SK-N-SH (cell line): Measurements from ENCODE around the gene MEGF8.

Source experiments
- EP300 ChIP-seq, 2 experiments: IDR thresholded peaks; 2 replicates each; pipeline versions ENCODE4 v1.4.0 to v1.6.1; 2012; ENCODE audit warnings: borderline replicate concordance in 1 of 2, low read depth in 1 of 2, low read length in 1 of 2
- EZH2phosphoT487 ChIP-seq: fragments of 200-600 bp; sonication (generic); IDR thresholded peaks from 2 replicates; pipeline ENCODE4 v1.6.1; 2017; ENCODE audit warnings: low read depth, mixed run types, mild to moderate bottlenecking, antibody characterized with exemption, moderate library complexity, borderline replicate concordance
- POLR2AphosphoS5 ChIP-seq: IDR thresholded peaks from 2 replicates; pipeline ENCODE4 v1.6.1; 2012; ENCODE audit warnings: low read depth, low read length
- SIN3A ChIP-seq: IDR thresholded peaks from 2 replicates; pipeline ENCODE4 v1.6.1; 2012; ENCODE audit warnings: low read depth, mild to moderate bottlenecking, low read length, moderate library complexity, borderline replicate concordance
- SMC3 ChIP-seq: IDR thresholded peaks from 2 replicates; pipeline ENCODE4 v1.6.1; 2012; ENCODE audit warnings: low read depth, low read length, improper control_type of control experiment
- TF ChIP-seq, protein P1 (sequence below): IDR thresholded peaks from 2 replicates; pipeline ENCODE4 v1.4.0; 2012; ENCODE audit warnings: low read depth
- TF ChIP-seq, protein P2 (sequence below): fragments of 200-600 bp; sonication (generic); IDR thresholded peaks from 2 replicates; pipeline ENCODE4 v1.6.1; 2017; ENCODE audit warnings: antibody characterized with exemption, mild to moderate bottlenecking, moderate library complexity
- TF ChIP-seq, protein P3 (sequence below): IDR thresholded peaks from 2 replicates; pipeline ENCODE4 v1.6.1; 2012; ENCODE audit warnings: mild to moderate bottlenecking, low read depth, low read length, moderate library complexity
- TF ChIP-seq, protein P4 (sequence below): fragments of 150-350 bp; IDR thresholded peaks from 2 replicates; pipeline ENCODE4 v1.6.1; 2017; ENCODE audit warnings: antibody characterized with exemption, low read length, low read depth, borderline replicate concordance

- TF ChIP-seq SIN3A (no peak), EZH2phosphoT487 (no peak), SMC3 (no peak), POLR2AphosphoS5 (no peak), EP300 (IDR thresholded peaks at IDR 0.05; ENCODE audit: borderline replicate concordance in 1 of 2, low read depth in 1 of 2, low read length in 1 of 2) (no peak)
- TF ChIP-seq, protein P1, sequence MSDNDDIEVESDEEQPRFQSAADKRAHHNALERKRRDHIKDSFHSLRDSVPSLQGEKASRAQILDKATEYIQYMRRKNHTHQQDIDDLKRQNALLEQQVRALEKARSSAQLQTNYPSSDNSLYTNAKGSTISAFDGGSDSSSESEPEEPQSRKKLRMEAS = no peak
- TF ChIP-seq, protein P2, sequence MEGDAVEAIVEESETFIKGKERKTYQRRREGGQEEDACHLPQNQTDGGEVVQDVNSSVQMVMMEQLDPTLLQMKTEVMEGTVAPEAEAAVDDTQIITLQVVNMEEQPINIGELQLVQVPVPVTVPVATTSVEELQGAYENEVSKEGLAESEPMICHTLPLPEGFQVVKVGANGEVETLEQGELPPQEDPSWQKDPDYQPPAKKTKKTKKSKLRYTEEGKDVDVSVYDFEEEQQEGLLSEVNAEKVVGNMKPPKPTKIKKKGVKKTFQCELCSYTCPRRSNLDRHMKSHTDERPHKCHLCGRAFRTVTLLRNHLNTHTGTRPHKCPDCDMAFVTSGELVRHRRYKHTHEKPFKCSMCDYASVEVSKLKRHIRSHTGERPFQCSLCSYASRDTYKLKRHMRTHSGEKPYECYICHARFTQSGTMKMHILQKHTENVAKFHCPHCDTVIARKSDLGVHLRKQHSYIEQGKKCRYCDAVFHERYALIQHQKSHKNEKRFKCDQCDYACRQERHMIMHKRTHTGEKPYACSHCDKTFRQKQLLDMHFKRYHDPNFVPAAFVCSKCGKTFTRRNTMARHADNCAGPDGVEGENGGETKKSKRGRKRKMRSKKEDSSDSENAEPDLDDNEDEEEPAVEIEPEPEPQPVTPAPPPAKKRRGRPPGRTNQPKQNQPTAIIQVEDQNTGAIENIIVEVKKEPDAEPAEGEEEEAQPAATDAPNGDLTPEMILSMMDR = no peak
- TF ChIP-seq, protein P3, sequence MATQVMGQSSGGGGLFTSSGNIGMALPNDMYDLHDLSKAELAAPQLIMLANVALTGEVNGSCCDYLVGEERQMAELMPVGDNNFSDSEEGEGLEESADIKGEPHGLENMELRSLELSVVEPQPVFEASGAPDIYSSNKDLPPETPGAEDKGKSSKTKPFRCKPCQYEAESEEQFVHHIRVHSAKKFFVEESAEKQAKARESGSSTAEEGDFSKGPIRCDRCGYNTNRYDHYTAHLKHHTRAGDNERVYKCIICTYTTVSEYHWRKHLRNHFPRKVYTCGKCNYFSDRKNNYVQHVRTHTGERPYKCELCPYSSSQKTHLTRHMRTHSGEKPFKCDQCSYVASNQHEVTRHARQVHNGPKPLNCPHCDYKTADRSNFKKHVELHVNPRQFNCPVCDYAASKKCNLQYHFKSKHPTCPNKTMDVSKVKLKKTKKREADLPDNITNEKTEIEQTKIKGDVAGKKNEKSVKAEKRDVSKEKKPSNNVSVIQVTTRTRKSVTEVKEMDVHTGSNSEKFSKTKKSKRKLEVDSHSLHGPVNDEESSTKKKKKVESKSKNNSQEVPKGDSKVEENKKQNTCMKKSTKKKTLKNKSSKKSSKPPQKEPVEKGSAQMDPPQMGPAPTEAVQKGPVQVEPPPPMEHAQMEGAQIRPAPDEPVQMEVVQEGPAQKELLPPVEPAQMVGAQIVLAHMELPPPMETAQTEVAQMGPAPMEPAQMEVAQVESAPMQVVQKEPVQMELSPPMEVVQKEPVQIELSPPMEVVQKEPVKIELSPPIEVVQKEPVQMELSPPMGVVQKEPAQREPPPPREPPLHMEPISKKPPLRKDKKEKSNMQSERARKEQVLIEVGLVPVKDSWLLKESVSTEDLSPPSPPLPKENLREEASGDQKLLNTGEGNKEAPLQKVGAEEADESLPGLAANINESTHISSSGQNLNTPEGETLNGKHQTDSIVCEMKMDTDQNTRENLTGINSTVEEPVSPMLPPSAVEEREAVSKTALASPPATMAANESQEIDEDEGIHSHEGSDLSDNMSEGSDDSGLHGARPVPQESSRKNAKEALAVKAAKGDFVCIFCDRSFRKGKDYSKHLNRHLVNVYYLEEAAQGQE = no peak
- TF ChIP-seq, protein P4, sequence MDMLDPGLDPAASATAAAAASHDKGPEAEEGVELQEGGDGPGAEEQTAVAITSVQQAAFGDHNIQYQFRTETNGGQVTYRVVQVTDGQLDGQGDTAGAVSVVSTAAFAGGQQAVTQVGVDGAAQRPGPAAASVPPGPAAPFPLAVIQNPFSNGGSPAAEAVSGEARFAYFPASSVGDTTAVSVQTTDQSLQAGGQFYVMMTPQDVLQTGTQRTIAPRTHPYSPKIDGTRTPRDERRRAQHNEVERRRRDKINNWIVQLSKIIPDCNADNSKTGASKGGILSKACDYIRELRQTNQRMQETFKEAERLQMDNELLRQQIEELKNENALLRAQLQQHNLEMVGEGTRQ = no peak
Measured at GRCh38 chr19:42292963-42293362, 32.5 kb upstream of the MEGF8 start.
